ENCODE results near the gene REPIN1.
A peak's percentile ranks its signal among the peaks of the same experiment; 100 is the strongest.

The REPIN1 gene

DNA sequence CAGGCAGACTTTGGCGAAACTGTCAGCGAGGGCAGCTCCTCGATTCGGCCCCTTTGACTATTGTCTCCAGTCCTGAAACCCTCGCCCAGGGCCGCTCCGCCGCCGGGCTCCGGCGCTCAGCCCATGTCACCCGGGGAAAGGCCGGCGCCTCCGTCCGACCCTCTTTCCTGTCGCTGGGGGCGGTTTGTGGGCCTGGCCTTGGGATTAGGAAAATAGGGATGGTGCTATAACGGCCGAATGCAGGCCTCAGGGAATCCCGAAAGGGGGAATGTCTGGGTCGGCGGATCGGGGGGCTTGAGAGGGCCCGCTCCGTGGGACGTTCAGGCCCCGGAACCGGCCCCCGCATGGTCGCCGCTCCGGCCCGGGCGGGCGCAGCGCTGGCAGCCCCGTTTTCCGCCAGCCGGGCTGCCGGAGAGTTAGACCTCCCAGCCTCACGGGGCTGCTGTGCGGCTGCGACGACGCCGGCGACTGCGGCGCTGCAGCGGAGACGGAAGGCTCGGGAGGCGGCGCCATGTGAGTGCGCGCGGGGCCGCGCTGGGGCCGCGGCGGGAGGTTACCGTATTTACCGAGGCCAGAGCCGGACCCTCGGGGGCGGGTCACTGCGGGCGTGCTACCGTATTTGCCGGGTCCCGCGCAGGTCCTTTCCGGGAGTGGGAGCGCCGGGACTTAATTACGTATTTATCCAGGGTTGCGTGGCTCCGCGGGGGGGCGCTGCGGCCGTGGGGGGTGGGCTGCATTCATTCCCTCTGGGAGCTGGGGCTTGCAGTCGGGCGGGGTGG is 36.4 kb downstream of the REPIN1 start:
- DNase-seq (ENCODE audit: low read depth in 2 of 2, low spot score in 1 of 2) = peak; percentile 38 to 44

GRCh38 chr7:150405584-150406311 is 37.1 kb downstream of the REPIN1 start:
- no peak for DNase-seq (ENCODE audit: low read depth in 2 of 2, low spot score in 1 of 2)

- DNase-seq (ENCODE audit: low read depth in 2 of 2, low spot score in 1 of 2) = no peak
These were observed 37.6 kb downstream of the REPIN1 start for GRCh38 chr7:150406312-150406566.

- DNase-seq (ENCODE audit: low read depth in 2 of 2, low spot score in 1 of 2) = no peak
These were observed 38.2 kb downstream of the REPIN1 start for GRCh38 chr7:150406567-150407421.

DNA sequence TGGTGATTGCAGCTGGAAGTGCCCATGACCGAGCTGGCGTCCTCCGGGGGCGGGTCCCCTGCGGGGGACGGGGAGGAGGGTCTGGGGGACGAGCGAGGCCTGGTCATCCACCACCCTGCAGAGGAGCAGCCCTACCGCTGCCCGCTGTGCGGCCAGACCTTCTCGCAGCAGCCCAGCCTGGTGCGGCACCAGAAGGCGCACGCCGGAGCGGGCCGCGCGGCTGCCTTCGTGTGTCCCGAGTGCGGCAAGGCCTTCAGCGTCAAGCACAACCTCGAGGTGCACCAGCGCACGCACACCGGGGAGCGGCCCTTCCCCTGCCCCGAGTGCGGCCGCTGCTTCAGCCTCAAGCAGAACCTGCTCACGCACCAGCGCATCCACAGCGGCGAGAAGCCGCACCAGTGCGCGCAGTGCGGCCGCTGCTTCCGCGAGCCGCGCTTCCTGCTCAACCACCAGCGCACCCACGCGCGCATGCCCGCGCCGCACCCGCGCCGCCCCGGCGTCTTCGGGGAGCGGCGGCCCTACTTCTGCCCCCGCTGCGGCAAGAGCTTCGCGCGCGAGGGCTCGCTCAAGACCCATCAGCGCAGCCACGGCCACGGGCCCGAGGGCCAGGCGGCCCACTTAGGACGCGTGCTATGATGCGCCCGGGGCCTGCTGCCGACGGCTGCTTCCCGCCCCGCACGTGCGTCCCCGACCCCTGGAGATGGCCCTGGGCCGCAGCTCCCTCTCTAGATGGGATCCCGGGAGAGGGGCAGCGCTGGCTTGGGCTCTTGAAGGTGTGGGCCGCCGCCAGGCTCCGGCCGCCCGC is 39.2 kb downstream of the REPIN1 start:
- no peak for DNase-seq (ENCODE audit: low read depth in 2 of 2, low spot score in 1 of 2)

GRCh38 chr7:150408393-150409299 is 40.0 kb downstream of the REPIN1 start:
- no peak for DNase-seq (ENCODE audit: low read depth in 2 of 2, low spot score in 1 of 2)

- DNase-seq (ENCODE audit: low read depth in 2 of 2, low spot score in 1 of 2) = no peak
These were observed 40.8 kb downstream of the REPIN1 start for GRCh38 chr7:150409300-150410030.

DNA sequence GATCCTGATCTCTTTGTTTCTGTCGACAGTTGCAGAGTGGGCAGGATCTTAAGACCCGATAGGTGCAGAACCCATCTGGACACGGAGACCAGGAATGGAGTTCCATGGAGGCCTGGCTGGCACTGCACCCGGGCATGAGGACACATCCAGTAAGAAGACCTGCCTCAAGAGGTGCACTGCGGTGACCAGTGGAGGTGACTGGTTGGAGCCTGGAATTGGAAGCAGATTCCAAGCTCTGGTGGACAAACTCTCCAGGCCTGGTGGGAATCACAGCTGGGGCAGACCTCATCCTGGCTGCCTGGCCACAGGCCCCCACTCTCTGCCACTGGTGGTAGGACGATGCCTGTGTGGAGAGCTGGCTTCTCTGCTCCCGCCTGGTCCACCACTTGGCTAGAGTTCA is 41.5 kb downstream of the REPIN1 start:
- DNase-seq (ENCODE audit: low read depth in 2 of 2, low spot score in 1 of 2) = no peak

DNA sequence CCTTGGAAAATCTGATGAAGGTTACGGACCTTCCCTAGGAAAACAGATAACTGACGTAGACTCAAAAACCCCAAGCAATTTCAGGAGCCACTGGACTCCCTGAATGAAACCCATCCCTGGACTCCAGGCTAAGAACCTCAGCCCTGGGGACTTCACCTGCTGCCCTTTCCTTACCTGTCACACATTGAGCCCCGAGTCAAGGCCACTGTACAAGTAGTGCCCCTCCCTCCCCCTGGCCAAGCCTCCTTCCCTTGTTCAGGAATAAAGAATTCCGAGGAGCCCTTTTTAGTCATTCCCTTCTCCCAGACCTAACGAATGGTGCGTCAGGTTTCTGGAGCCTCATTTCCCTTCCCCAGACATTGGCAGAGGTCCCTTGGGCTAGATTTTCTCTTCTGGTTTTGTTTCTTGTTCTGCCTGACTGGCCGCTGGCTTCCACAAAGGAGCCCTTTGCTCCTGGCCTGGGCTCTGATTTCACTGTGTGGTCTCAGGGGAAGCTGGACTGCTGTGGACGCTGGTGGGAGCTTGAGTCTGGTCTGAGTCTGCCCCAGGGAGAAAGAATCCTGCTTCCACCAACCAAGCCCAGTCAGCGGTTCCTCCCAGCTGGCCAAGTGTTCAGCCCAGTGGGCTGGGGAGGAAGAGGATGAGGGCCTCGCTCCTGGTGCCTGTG is 42.2 kb downstream of the REPIN1 start:
- no peak for DNase-seq (ENCODE audit: low read depth in 2 of 2, low spot score in 1 of 2)

GRCh38 chr7:150411606-150412005 is 43.0 kb downstream of the REPIN1 start:
- no peak for DNase-seq (ENCODE audit: low read depth in 2 of 2, low spot score in 1 of 2)

DNA sequence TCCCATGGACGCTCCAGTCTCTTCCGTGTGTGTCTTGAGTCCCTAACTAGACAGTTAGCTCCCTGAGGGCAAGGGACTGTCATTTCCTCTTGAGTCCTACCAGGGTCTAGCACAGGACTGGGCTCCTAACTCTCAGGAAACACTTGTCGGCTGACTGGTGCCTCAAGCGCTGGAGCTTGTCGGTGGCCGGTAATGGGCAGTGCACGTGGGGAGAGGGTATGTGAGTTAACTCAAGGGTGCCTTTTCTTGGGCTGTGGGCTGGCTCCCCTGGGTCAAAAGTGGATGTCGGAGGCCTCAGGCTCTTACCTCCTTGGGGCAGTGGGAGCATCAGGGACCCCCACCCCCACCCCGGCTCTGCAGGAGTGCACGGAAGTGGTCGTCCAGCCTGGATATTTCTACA is 43.4 kb downstream of the REPIN1 start:
- no peak for DNase-seq (ENCODE audit: low read depth in 2 of 2, low spot score in 1 of 2)

DNA sequence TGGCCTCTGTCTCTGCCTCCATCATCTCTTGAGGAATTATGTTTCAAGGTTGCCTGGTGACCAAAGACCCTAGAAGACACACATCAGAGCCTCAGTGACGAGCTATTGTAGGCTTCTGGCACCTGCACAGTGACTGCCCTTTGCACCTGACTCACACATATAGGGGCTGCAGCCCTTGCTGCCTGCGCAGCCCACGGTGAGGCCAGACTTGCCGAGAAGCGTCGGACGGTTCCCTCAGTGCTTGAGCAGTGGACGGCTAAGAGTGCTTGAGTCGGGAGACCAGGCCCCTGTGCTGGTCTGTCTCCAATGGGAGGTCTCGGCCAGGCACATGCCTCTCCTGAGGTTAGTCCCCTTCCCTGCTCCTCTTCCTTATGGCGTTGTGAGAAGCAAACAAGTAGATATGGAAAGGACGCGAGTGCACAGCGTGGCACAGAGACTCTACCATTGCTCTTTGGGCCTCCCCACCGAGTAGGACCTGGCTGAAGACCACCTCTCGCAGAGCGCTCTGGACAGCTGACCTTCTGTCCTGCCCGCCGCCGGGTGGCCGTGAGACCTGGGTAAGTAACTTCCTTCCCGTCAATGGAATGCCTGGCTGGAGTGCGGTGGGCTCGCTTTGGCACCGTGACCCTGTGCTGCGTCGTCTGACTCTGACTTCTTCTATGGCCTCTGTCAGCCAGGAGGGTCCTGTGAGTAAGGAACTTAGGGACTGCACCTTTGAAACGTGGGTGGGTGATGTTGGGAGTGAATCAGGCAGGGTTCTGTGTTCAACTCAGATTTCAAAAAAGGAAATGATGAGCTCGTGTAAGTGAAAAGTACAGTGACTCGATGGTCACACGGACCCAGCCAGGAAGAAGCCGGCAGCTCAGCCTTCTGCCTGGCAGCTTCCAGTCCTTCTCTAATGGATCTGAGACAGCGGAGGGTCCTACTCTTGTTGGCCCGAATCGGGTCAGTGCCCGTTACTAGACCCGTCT is 44.2 kb downstream of the REPIN1 start:
- DNase-seq (ENCODE audit: low read depth in 2 of 2, low spot score in 1 of 2) = no peak

DNA sequence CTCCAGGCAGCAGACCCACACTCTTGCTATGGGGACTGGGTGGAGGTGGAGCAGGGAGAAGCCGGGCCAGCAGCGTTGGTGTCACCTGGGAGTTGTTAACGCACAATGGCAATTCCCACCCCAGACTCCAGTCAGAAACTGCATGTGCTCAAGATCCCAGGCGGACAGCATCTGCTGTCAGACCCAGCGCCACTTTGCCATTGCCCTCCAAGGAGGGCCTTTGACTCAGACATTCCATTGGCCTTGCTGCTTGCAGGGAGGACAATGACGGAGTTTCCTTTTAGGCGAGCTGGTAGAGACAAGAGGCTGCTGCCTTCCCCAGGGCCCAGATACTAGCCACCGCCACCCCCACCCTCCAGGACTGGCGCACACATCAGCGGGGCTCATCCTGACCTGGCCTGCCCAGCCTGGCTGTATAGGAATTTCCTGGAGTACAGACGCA is 45.0 kb downstream of the REPIN1 start:
- no peak for DNase-seq (ENCODE audit: low read depth in 2 of 2, low spot score in 1 of 2)

DNA sequence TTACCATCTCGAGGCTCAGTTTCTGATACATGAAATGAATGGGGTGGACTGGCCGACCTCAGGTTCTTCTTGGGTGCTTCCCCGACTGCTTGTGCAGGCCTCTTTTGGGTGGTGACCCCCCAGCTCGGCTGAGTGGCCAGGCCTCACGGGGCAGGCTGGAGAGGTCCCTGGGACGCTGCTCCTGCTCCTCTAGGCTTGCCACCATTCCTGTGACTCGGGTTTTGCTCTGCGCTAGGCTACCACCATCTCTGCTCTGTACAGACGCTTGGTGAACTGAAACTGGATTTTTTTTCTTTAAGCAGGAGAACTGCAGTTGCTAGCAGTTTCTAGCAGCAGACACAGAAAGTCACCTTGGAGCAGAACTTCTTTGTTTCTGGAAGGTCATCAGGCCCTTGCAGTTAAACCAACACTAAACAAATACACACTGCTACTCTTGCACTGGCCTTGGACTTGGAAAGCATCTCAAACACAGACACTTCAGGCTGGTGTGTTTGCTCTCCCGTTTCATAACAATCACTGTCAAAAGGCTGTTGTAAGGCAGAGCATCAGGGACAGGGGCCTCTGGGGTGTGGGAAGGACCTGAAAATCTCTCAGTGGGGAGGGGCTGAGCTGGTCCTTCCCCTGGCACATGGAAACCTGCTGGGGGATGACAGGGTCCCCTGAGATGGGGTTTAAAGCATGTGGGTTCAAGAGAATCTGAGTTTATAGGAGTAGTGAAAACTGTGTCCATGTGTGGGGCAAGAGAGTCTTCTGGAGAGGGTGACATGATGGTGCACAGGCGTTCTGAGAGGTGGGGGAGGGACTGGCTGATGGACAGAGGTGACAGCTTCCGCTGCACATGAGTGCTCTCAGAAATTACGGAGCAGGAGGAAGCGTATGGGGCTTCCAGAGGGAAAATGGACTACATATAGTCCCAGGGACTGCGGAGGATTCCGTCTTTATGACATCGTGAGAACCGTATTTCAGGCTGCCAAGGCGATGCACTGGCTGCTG is 46.8 kb downstream of the REPIN1 start:
- DNase-seq (ENCODE audit: low read depth in 2 of 2, low spot score in 1 of 2) = no peak

DNA sequence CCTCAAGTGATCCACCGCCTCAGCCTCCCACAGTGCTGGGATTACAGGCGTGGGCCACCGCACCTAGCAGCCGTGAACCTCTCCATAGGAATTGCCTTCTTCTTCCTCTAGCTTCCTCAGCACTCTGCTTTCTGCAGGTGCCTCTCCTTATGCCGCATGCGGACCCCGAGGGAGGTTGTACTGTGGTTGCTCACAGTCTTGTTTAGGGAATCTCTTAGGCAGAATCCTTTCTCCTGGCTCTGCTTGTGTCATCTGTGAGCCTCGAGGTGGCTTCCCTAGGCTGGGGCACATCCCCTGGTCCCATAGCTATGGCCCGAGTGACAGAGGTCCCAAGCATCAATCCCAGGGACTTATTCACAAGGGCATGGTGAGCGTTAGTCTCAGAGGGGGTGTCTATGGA is 48.6 kb downstream of the REPIN1 start:
- DNase-seq (ENCODE audit: low read depth in 2 of 2, low spot score in 1 of 2) = no peak

GRCh38 chr7:150417863-150418262 is 49.2 kb downstream of the REPIN1 start:
- DNase-seq (ENCODE audit: low read depth in 2 of 2, low spot score in 1 of 2) = no peak

GRCh38 chr7:150420242-150420641 is 51.6 kb downstream of the REPIN1 start:
- DNase-seq (ENCODE audit: low read depth in 2 of 2, low spot score in 1 of 2) = no peak

All from stimulated activated CD8-positive, alpha-beta memory T cell treated with anti-CD3 and anti-CD28 coated beads, Interleukin-4, amount 100 ng/mL, for 1 hour (primary cell).